GM23338 (cell line): ENCODE measurements around the gene NRSN2. TPM values are rescaled to one million over a fixed set of nuclear protein-coding genes. Genes with fewer than 3 reads are reported as not detected.

Source experiments
- ATAC-seq: fragments of 200-7000 bp; cut with Tn5 transposase; 3 replicates; pipeline ENCODE4 v1.9.1; 2020
- DNase-seq: peaks from one replicate; pipeline ENCODE4 v3.0.0-alpha.2; 2015; ENCODE audit warnings: low spot score
- H2AFZ ChIP-seq: fragments of 200-600 bp; sonication (generic); 2 replicates; pipeline ENCODE4 v1.8.0; 2016; ENCODE audit warnings: antibody characterized with exemption, mild to moderate bottlenecking, moderate library complexity
- H3F3A ChIP-seq: fragments of 200-600 bp; sonication (generic); replicated peaks from 2 replicates; pipeline ENCODE4 v1.8.0; 2017; ENCODE audit warnings: antibody characterized with exemption, mixed run types, low read depth
- H3K27ac ChIP-seq: fragments of 200-600 bp; sonication (generic); 2 replicates; pipeline ENCODE4 v1.6.1; 2016; ENCODE audit warnings: low read depth
- H3K27me3 ChIP-seq: fragments of 200-600 bp; sonication (generic); 2 replicates; pipeline ENCODE4 v1.8.0; 2016; ENCODE audit warnings: mild to moderate bottlenecking, mixed run types, moderate library complexity; ENCODE audit not compliant: insufficient read depth
- H3K36me3 ChIP-seq: fragments of 200-600 bp; sonication (generic); 2 replicates; pipeline ENCODE4 v1.8.0; 2016; ENCODE audit warnings: mild to moderate bottlenecking; ENCODE audit not compliant: insufficient read depth
- H3K4me1 ChIP-seq: fragments of 200-600 bp; sonication (generic); 2 replicates; pipeline ENCODE4 v1.8.0; 2016; ENCODE audit warnings: mild to moderate bottlenecking, moderate library complexity; ENCODE audit not compliant: insufficient read depth
- H3K4me2 ChIP-seq: fragments of 200-600 bp; sonication (generic); 2 replicates; pipeline ENCODE4 v1.7.1; 2017; ENCODE audit warnings: mixed run types
- H3K4me3 ChIP-seq: fragments of 200-600 bp; sonication (generic); 2 replicates; pipeline ENCODE4 v1.6.1; 2016; ENCODE audit warnings: mixed run types
- H3K79me2 ChIP-seq: fragments of 200-600 bp; sonication (generic); replicated peaks from 2 replicates; pipeline ENCODE4 v1.8.0; 2017; ENCODE audit warnings: mild to moderate bottlenecking; ENCODE audit not compliant: insufficient read depth
- H3K9me2 ChIP-seq: fragments of 200-600 bp; sonication (generic); 2 replicates; pipeline ENCODE4 v1.8.0; 2017; ENCODE audit not compliant: insufficient read depth
- H4K20me1 ChIP-seq: fragments of 200-600 bp; sonication (generic); replicated peaks from 2 replicates; pipeline ENCODE4 v1.8.0; 2017; ENCODE audit warnings: mild to moderate bottlenecking; ENCODE audit not compliant: insufficient read depth
- H3K27ac Mint-ChIP-seq: 2 replicates; pipeline ENCODE4 v1.8.0; 2020; ENCODE audit warnings: inconsistent platforms, mild to moderate bottlenecking, moderate library complexity, mixed read lengths
- H3K27me3 Mint-ChIP-seq: 3 replicates; pipeline ENCODE4 v1.8.0; 2022; ENCODE audit warnings: low read depth, mild to moderate bottlenecking, moderate library complexity, mixed read lengths, inconsistent platforms; ENCODE audit not compliant: insufficient read depth, poor library complexity
- H3K36me3 Mint-ChIP-seq: 3 replicates; pipeline ENCODE4 v1.8.0; 2021; ENCODE audit warnings: low read depth, mild to moderate bottlenecking, inconsistent platforms, moderate library complexity, mixed read lengths
- H3K4me1 Mint-ChIP-seq: 3 replicates; pipeline ENCODE4 v1.8.0; 2020; ENCODE audit warnings: mild to moderate bottlenecking, inconsistent platforms, mixed read lengths
- H3K4me3 Mint-ChIP-seq: 3 replicates; pipeline ENCODE4 v1.8.0; 2021; ENCODE audit warnings: moderate library complexity, mild to moderate bottlenecking, inconsistent platforms, mixed read lengths
- H3K9me3 Mint-ChIP-seq: 3 replicates; pipeline ENCODE4 v1.8.0; 2020; ENCODE audit warnings: moderate library complexity, mild to moderate bottlenecking, inconsistent platforms, mixed read lengths
- EZH2 ChIP-seq: fragments of 200-600 bp; sonication (generic); IDR thresholded peaks from one replicate; pipeline ENCODE4 v1.8.0; 2017; ENCODE audit warnings: antibody characterized with exemption, mild to moderate bottlenecking, low read depth; ENCODE audit not compliant: unreplicated experiment
- EZH2phosphoT487 ChIP-seq: fragments of 200-600 bp; sonication (generic); IDR thresholded peaks from one replicate; pipeline ENCODE4 v1.8.1; 2018; ENCODE audit warnings: antibody characterized with exemption; ENCODE audit not compliant: unreplicated experiment
- JUNB ChIP-seq: IDR thresholded peaks from one replicate; pipeline ENCODE4 v1.6.1; 2016; ENCODE audit warnings: antibody characterized with exemption; ENCODE audit not compliant: unreplicated experiment
- POLR2AphosphoS5 ChIP-seq: IDR thresholded peaks from 2 replicates; pipeline ENCODE4 v1.6.1; 2016; ENCODE audit warnings: antibody characterized with exemption, low read depth
- STAT1 ChIP-seq: IDR thresholded peaks from one replicate; pipeline ENCODE4 v1.6.1; 2016; ENCODE audit warnings: antibody characterized with exemption; ENCODE audit not compliant: unreplicated experiment
- ZNF331 ChIP-seq: fragments of 250-450 bp; sonication (Bioruptor Pico); IDR thresholded peaks from 2 replicates; pipeline ENCODE4 v1.5.0; 2020; ENCODE audit warnings: low read depth, mild to moderate bottlenecking, moderate library complexity
- polyA plus RNA-seq: library from polyadenylated mRNA; unstranded; fragments of >200 nt; fragmentation: Nextera tagmentation; extraction: Ambion mirVana; gene quantifications from 2 replicates; pipeline ENCODE4 v1.2.1, GENCODE V29; 2016
- total RNA-seq: library from RNA; depleted of rRNA; stranded (reverse); fragments of >200 nt; shearing (Covaris generic); gene quantifications from 2 replicates; pipeline ENCODE4 v1.2.3, GENCODE V29; 2014
- TF ChIP-seq, protein P1 (sequence below): IDR thresholded peaks from one replicate; pipeline ENCODE4 v1.6.1; 2018; ENCODE audit warnings: antibody characterized with exemption; ENCODE audit not compliant: unreplicated experiment
- TF ChIP-seq, protein P2 (sequence below), 2 experiments: fragments of 200-600 bp in 1 of 2; sonication (generic) in 1 of 2; conservative IDR thresholded peaks; 2 replicates each; pipeline versions ENCODE4 v1.5.1 to v1.6.1; 2016 to 2017; ENCODE audit warnings: antibody characterized with exemption in 2 of 2, low read depth in 2 of 2, mild to moderate bottlenecking in 2 of 2, moderate library complexity in 1 of 2
- TF ChIP-seq, protein P3 (sequence below): fragments of 250-450 bp; sonication (Bioruptor Pico); IDR thresholded peaks from 2 replicates; pipeline ENCODE4 v1.5.0; 2020; ENCODE audit warnings: mild to moderate bottlenecking, moderate library complexity

NRSN2 gene
- total and polyA plus RNA-seq, 2 experiments from 2014 or later, result 14.4 to 17.9 TPM

DNA sequence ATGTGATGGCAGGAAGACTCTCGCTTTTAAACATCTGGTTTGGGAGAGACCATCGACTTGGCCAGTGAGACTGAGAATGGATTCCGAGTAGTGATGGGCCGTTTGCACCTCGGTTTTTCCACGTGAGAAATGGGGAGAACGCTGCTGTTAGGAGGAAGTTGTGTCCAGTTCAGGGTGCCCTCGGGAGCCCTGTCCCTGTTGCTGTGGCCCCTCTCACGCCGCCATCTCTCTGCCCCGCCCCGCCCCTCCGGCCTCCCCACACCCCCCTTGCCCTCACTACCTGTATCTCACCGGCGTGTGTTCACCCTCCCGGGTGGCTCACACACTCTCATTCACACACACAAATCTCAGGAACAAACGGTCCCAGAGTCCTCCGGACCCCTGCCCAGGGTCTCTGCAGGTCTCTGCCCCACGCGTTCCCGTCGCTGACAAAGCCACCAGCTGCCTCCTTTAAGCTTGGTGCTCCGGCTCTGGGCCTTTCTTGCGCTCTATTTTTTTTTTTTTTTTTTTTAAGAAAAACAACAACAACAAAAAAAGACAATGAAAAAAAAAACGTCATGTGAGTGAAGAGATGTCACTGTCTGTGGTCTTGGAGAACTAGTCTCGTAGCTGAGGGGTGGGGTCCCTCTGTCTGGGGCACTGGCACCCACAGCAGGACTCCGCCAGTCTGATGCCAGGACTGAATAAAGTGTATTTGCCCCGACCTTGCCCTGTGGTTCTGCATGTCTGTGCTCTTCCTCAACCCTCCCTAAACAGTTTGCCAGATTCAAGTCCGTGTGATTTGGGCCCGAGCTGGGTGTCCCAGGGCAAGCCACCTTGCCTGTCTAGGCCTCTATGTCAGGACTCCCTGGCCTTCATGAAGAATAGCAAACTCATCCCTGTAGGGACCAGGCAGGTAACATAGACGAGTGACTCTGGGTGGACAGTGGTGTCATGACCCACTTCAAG lies 18.6 kb upstream of the NRSN2 start:
- peak overlapping the region; percentile 91 for H3K4me3 ChIP-seq
- Mint-ChIP-seq H3K27ac (no peak overlapping the region; the same call in 1 of the 2 replicates), H3K4me1 (peaks cover 36% of the 10 kb centered on the region), H3K4me3 (peak overlapping the region; percentile 90), H3K27me3 (peaks cover 5% of the 10 kb centered on the region), H3K36me3 (peaks cover 32% of the 10 kb centered on the region), H3K9me3 (no peaks in the 10 kb centered on the region)
- H3F3A ChIP-seq, result peaks cover 20% of the 10 kb centered on the region
- H2AFZ ChIP-seq, result no peak overlapping the region
- peak overlapping the region; percentile 100 for H3K4me2 ChIP-seq
- no peaks in the 10 kb centered on the region for H3K27me3 ChIP-seq
- no peak for TF ChIP-seq EZH2
- TF ChIP-seq EZH2phosphoT487, result no peak
- TF ChIP-seq STAT1, result no peak
- no peak for TF ChIP-seq POLR2AphosphoS5
- TF ChIP-seq, protein P1, sequence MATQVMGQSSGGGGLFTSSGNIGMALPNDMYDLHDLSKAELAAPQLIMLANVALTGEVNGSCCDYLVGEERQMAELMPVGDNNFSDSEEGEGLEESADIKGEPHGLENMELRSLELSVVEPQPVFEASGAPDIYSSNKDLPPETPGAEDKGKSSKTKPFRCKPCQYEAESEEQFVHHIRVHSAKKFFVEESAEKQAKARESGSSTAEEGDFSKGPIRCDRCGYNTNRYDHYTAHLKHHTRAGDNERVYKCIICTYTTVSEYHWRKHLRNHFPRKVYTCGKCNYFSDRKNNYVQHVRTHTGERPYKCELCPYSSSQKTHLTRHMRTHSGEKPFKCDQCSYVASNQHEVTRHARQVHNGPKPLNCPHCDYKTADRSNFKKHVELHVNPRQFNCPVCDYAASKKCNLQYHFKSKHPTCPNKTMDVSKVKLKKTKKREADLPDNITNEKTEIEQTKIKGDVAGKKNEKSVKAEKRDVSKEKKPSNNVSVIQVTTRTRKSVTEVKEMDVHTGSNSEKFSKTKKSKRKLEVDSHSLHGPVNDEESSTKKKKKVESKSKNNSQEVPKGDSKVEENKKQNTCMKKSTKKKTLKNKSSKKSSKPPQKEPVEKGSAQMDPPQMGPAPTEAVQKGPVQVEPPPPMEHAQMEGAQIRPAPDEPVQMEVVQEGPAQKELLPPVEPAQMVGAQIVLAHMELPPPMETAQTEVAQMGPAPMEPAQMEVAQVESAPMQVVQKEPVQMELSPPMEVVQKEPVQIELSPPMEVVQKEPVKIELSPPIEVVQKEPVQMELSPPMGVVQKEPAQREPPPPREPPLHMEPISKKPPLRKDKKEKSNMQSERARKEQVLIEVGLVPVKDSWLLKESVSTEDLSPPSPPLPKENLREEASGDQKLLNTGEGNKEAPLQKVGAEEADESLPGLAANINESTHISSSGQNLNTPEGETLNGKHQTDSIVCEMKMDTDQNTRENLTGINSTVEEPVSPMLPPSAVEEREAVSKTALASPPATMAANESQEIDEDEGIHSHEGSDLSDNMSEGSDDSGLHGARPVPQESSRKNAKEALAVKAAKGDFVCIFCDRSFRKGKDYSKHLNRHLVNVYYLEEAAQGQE, result no peak
- TF ChIP-seq JUNB, result no peak
- TF ChIP-seq ZNF331 (CRISPR knock-in tag), result no peak
- TF ChIP-seq, protein P2, sequence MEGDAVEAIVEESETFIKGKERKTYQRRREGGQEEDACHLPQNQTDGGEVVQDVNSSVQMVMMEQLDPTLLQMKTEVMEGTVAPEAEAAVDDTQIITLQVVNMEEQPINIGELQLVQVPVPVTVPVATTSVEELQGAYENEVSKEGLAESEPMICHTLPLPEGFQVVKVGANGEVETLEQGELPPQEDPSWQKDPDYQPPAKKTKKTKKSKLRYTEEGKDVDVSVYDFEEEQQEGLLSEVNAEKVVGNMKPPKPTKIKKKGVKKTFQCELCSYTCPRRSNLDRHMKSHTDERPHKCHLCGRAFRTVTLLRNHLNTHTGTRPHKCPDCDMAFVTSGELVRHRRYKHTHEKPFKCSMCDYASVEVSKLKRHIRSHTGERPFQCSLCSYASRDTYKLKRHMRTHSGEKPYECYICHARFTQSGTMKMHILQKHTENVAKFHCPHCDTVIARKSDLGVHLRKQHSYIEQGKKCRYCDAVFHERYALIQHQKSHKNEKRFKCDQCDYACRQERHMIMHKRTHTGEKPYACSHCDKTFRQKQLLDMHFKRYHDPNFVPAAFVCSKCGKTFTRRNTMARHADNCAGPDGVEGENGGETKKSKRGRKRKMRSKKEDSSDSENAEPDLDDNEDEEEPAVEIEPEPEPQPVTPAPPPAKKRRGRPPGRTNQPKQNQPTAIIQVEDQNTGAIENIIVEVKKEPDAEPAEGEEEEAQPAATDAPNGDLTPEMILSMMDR (conservative IDR thresholded peaks at IDR 0.05; ENCODE audit: low read depth in 2 of 2), result no peak
- TF ChIP-seq, protein P3, sequence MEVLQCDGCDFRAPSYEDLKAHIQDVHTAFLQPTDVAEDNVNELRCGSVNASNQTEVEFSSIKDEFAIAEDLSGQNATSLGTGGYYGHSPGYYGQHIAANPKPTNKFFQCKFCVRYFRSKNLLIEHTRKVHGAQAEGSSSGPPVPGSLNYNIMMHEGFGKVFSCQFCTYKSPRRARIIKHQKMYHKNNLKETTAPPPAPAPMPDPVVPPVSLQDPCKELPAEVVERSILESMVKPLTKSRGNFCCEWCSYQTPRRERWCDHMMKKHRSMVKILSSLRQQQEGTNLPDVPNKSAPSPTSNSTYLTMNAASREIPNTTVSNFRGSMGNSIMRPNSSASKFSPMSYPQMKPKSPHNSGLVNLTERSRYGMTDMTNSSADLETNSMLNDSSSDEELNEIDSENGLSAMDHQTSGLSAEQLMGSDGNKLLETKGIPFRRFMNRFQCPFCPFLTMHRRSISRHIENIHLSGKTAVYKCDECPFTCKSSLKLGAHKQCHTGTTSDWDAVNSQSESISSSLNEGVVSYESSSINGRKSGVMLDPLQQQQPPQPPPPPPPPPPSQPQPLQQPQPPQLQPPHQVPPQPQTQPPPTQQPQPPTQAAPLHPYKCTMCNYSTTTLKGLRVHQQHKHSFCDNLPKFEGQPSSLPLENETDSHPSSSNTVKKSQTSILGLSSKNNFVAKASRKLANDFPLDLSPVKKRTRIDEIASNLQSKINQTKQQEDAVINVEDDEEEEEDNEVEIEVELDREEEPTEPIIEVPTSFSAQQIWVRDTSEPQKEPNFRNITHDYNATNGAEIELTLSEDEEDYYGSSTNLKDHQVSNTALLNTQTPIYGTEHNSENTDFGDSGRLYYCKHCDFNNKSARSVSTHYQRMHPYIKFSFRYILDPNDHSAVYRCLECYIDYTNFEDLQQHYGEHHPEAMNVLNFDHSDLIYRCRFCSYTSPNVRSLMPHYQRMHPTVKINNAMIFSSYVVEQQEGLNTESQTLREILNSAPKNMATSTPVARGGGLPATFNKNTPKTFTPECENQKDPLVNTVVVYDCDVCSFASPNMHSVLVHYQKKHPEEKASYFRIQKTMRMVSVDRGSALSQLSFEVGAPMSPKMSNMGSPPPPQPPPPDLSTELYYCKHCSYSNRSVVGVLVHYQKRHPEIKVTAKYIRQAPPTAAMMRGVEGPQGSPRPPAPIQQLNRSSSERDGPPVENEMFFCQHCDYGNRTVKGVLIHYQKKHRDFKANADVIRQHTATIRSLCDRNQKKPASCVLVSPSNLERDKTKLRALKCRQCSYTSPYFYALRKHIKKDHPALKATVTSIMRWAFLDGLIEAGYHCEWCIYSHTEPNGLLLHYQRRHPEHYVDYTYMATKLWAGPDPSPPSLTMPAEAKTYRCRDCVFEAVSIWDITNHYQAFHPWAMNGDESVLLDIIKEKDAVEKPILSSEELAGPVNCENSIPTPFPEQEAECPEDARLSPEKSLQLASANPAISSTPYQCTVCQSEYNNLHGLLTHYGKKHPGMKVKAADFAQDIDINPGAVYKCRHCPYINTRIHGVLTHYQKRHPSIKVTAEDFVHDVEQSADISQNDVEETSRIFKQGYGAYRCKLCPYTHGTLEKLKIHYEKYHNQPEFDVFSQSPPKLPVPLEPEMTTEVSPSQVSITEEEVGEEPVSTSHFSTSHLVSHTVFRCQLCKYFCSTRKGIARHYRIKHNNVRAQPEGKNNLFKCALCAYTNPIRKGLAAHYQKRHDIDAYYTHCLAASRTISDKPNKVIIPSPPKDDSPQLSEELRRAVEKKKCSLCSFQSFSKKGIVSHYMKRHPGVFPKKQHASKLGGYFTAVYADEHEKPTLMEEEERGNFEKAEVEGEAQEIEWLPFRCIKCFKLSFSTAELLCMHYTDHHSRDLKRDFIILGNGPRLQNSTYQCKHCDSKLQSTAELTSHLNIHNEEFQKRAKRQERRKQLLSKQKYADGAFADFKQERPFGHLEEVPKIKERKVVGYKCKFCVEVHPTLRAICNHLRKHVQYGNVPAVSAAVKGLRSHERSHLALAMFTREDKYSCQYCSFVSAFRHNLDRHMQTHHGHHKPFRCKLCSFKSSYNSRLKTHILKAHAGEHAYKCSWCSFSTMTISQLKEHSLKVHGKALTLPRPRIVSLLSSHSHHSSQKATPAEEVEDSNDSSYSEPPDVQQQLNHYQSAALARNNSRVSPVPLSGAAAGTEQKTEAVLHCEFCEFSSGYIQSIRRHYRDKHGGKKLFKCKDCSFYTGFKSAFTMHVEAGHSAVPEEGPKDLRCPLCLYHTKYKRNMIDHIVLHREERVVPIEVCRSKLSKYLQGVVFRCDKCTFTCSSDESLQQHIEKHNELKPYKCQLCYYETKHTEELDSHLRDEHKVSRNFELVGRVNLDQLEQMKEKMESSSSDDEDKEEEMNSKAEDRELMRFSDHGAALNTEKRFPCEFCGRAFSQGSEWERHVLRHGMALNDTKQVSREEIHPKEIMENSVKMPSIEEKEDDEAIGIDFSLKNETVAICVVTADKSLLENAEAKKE, result no peak
- peaks cover 37% of the 10 kb centered on the region for H3K79me2 ChIP-seq
- peaks cover 31% of the 10 kb centered on the region for H4K20me1 ChIP-seq
- no peak for DNase-seq
- no peaks in the 10 kb centered on the region for H3K9me2 ChIP-seq
- H3K27ac ChIP-seq, result no peak overlapping the region
- peaks cover 34% of the 10 kb centered on the region for H3K4me1 ChIP-seq
- H3K36me3 ChIP-seq, result no peaks in the 10 kb centered on the region
- no peak for ATAC-seq
